IPS-15b (cell line): Measurements from ENCODE around the gene C17orf50.
"Not testable (repeated sequence)": the region's sequence is repeated elsewhere in the genome, so short reads cannot be mapped to it uniquely, and the experiment has no call there.

Experiments
- H3K27me3 ChIP-seq: one replicate; pipeline ENCODE4 v1.6.1; 2013; ENCODE audit warnings: low read length; ENCODE audit not compliant: control insufficient read depth, insufficient read depth
- H3K36me3 ChIP-seq: one replicate; pipeline ENCODE4 v1.6.1; 2013; ENCODE audit warnings: low read length; ENCODE audit not compliant: control insufficient read depth, insufficient read depth
- H3K4me1 ChIP-seq: one replicate; pipeline ENCODE4 v1.6.1; 2013; ENCODE audit warnings: mild to moderate bottlenecking, low read length; ENCODE audit not compliant: control insufficient read depth, insufficient read depth
- H3K4me3 ChIP-seq: one replicate; pipeline ENCODE4 v1.5.1; 2013; ENCODE audit warnings: low read depth, low read length
- H3K9ac ChIP-seq: one replicate; pipeline ENCODE4 v1.6.1; 2013; ENCODE audit warnings: low read depth, mild to moderate bottlenecking, low read length
- H3K9me3 ChIP-seq: one replicate; pipeline ENCODE4 v1.6.1; 2013; ENCODE audit warnings: mild to moderate bottlenecking, low read length; ENCODE audit not compliant: control insufficient read depth, insufficient read depth

C17orf50 gene

GRCh38 chr17:35748341-35748841, 12.3 kb upstream of the C17orf50 start:
- no peak overlapping the region for H3K9ac ChIP-seq
- peaks cover 29% of the 10 kb centered on the region for H3K27me3 ChIP-seq
- H3K4me1 ChIP-seq: peaks cover 4% of the 10 kb centered on the region
- H3K4me3 ChIP-seq: no peak overlapping the region
- no peaks in the 10 kb centered on the region for H3K36me3 ChIP-seq
- H3K9me3 ChIP-seq: no peaks in the 10 kb centered on the region

- no peaks in the 10 kb centered on the region for H3K36me3 ChIP-seq
- peaks cover 27% of the 10 kb centered on the region for H3K27me3 ChIP-seq
- no peak overlapping the region for H3K9ac ChIP-seq
- H3K4me1 ChIP-seq: peaks cover 4% of the 10 kb centered on the region
- H3K4me3 ChIP-seq: no peak overlapping the region
- H3K9me3 ChIP-seq: no peaks in the 10 kb centered on the region
Measured at GRCh38 chr17:35748979-35749378, 11.7 kb upstream of the C17orf50 start.

GRCh38 chr17:35749560-35750412, 10.9 kb upstream of the C17orf50 start:
- Histone ChIP-seq H3K9ac (no peak overlapping the region), H3K4me3 (peak overlapping the region; percentile 45), H3K9me3 (no peaks in the 10 kb centered on the region), H3K4me1 (peaks cover 4% of the 10 kb centered on the region), H3K27me3 (peaks cover 27% of the 10 kb centered on the region), H3K36me3 (no peaks in the 10 kb centered on the region)

- Histone ChIP-seq H3K36me3 (no peaks in the 10 kb centered on the region), H3K9ac (no peak overlapping the region), H3K9me3 (no peaks in the 10 kb centered on the region), H3K27me3 (peaks cover 27% of the 10 kb centered on the region), H3K4me3 (peak overlapping the region; percentile 45), H3K4me1 (peaks cover 4% of the 10 kb centered on the region)
Measured at GRCh38 chr17:35750526-35751395, 9.9 kb upstream of the C17orf50 start.

- H3K4me3 ChIP-seq, H3K36me3 ChIP-seq, H3K9me3 ChIP-seq, H3K9ac ChIP-seq, H3K4me1 ChIP-seq: not testable (repeated sequence)
- H3K27me3 ChIP-seq: peaks cover 27% of the 10 kb centered on the region
Measured at GRCh38 chr17:35751541-35751940, 9.1 kb upstream of the C17orf50 start.

- Histone ChIP-seq H3K36me3 (no peaks in the 10 kb centered on the region), H3K9me3 (no peaks in the 10 kb centered on the region), H3K9ac (no peak overlapping the region), H3K4me3 (no peak overlapping the region), H3K27me3 (peaks cover 27% of the 10 kb centered on the region), H3K4me1 (peaks cover 4% of the 10 kb centered on the region)
Measured at GRCh38 chr17:35752471-35752870, 8.2 kb upstream of the C17orf50 start.

GRCh38 chr17:35752945-35753764, 7.5 kb upstream of the C17orf50 start, which contains the start of gene GAS2L2:
Gene GAS2L2, minus strand, starts transcription at chr17:35753239. Its CDS starts 389 bp downstream, at chr17:35752850.
- Histone ChIP-seq H3K36me3 (no peaks in the 10 kb centered on the region), H3K9me3 (no peaks in the 10 kb centered on the region), H3K4me3 (no peak within 1 kb of the TSS), H3K4me1 (peaks cover 4% of the 10 kb centered on the region), H3K9ac (no peak within 1 kb of the TSS), H3K27me3 (peaks cover 27% of the 10 kb centered on the region)

GRCh38 chr17:35757243-35757642, 3.4 kb upstream of the C17orf50 start:
- H3K36me3 ChIP-seq: no peaks in the 10 kb centered on the region
- H3K9ac ChIP-seq: no peak overlapping the region
- H3K4me1 ChIP-seq: no peaks in the 10 kb centered on the region
- no peak overlapping the region for H3K4me3 ChIP-seq
- H3K9me3 ChIP-seq: no peaks in the 10 kb centered on the region
- no peaks in the 10 kb centered on the region for H3K27me3 ChIP-seq

GRCh38 chr17:35761601-35762000, 914 bp downstream of the C17orf50 start:
- Histone ChIP-seq H3K4me3 (no peak overlapping the region), H3K4me1 (no peaks in the 10 kb centered on the region), H3K27me3 (peaks cover 5% of the 10 kb centered on the region), H3K9me3 (peaks cover 3% of the 10 kb centered on the region), H3K9ac (no peak overlapping the region), H3K36me3 (no peaks in the 10 kb centered on the region)

GRCh38 chr17:35763767-35764122, 3.1 kb downstream of the C17orf50 start:
- H3K9ac ChIP-seq: no peak overlapping the region

More at GRCh38 chr17:35763767-35764122, 3.1 kb downstream of the C17orf50 start:
- peaks cover 3% of the 10 kb centered on the region for H3K9me3 ChIP-seq
- no peak overlapping the region for H3K4me3 ChIP-seq
- H3K36me3 ChIP-seq: no peaks in the 10 kb centered on the region
- no peaks in the 10 kb centered on the region for H3K4me1 ChIP-seq
- H3K27me3 ChIP-seq: peaks cover 5% of the 10 kb centered on the region
